Mammary epithelial cell (primary cell): ENCODE results near the gene PLCD1.

Experiments used
- EZH2 ChIP-seq: IDR thresholded peaks from 2 replicates; pipeline ENCODE4 v1.6.1; 2012; ENCODE audit warnings: low read length, inconsistent platforms, borderline replicate concordance
- TF ChIP-seq, protein P1 (sequence below), 2 donors: IDR thresholded peaks in 1 of 2; conservative IDR thresholded peaks in 1 of 2; 2 replicates each; pipeline ENCODE4 v1.5.1; 2011 to 2012; ENCODE audit warnings: inconsistent platforms in 2 of 2, low read length in 2 of 2, mild to moderate bottlenecking in 2 of 2, control low read depth in 1 of 2, low read depth in 1 of 2; ENCODE audit not compliant: insufficient read depth in 1 of 2; ENCODE audit errors: extremely low read depth in 1 of 2

DNA sequence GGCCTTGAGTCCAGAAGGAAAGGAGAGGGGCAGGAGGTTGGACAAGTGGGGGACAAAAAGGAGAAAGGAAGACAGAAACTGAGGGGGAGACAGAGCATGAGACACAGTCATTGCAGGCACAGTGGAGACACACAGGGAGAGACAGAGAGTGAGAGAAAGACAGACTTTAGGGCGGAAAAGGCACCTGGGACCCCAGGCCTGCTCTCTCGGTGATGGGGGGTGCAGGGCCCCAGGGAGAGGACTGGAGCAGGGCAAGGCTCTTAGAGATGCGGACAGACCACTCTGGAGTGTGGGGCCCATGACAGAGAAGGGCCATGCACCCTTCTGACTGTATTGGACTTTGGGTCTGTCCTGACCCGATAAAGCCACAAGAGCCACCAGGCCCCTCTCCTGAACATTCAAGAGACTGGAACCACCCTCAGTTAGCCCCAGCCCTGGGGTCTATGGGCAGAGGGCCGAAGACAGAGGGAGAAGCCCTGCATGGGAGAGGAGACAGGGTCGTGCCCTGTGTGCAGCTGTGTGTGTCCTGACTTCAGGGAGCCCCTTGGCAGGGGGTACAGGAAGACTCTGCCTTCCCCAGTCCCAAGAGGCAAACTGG, 12.5 kb downstream of the PLCD1 start:
- TF ChIP-seq, protein P1, sequence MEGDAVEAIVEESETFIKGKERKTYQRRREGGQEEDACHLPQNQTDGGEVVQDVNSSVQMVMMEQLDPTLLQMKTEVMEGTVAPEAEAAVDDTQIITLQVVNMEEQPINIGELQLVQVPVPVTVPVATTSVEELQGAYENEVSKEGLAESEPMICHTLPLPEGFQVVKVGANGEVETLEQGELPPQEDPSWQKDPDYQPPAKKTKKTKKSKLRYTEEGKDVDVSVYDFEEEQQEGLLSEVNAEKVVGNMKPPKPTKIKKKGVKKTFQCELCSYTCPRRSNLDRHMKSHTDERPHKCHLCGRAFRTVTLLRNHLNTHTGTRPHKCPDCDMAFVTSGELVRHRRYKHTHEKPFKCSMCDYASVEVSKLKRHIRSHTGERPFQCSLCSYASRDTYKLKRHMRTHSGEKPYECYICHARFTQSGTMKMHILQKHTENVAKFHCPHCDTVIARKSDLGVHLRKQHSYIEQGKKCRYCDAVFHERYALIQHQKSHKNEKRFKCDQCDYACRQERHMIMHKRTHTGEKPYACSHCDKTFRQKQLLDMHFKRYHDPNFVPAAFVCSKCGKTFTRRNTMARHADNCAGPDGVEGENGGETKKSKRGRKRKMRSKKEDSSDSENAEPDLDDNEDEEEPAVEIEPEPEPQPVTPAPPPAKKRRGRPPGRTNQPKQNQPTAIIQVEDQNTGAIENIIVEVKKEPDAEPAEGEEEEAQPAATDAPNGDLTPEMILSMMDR (conservative IDR thresholded peaks at IDR 0.05 in 1 of 2, IDR thresholded peaks at IDR 0.05 in 1 of 2; ENCODE audit: extremely low read depth in 1 of 2, insufficient read depth in 1 of 2, low read depth in 1 of 2, low read length in 2 of 2), result no peak
- no peak for TF ChIP-seq EZH2
